ENCODE data around the gene CD9. TPM values are rescaled to one million over a fixed set of nuclear protein-coding genes. Genes with fewer than 3 reads are reported as not detected.

CD9 gene
- total and polyA plus RNA-seq, 2 of the 8 experiments (the other 6 are each of a cell fraction or from before 2014, with no cell fraction given): 168 to 319 TPM

GRCh38 chr12:6263931-6264330 is 63.7 kb downstream of the CD9 start (continued):
- TF ChIP-seq CHD7 (IDR thresholded peaks at IDR 0.05; ENCODE audit: insufficient replicate concordance, low read length) (no peak), POLR2AphosphoS5 (IDR thresholded peaks at IDR 0.05; ENCODE audit: low read depth, low read length) (no peak), RFX5 (IDR thresholded peaks at IDR 0.05; ENCODE audit: borderline replicate concordance, low read depth, low read length) (no peak), CTBP2 (IDR thresholded peaks at IDR 0.05; ENCODE audit: borderline replicate concordance, insufficient read depth, insufficient read length, low read length) (no peak), HDAC2 (IDR thresholded peaks at IDR 0.05; ENCODE audit: borderline replicate concordance in 1 of 2, low read depth in 2 of 2, low read length in 2 of 2) (no peak), CREB1 (IDR thresholded peaks at IDR 0.05) (no peak), ZNF274 (IDR thresholded peaks at IDR 0.05; ENCODE audit: borderline replicate concordance, extremely low read depth, low read length) (no peak), RXRA (IDR thresholded peaks at IDR 0.05; ENCODE audit: insufficient read depth, low read depth, low read length) (no peak), CHD1 (IDR thresholded peaks at IDR 0.05; ENCODE audit: low read depth, low read length) (no peak), BACH1 (IDR thresholded peaks at IDR 0.05; ENCODE audit: low read length) (no peak), SIX5 (IDR thresholded peaks at IDR 0.05; ENCODE audit: low read depth, low read length) (no peak)
- TF ChIP-seq, protein P1, sequence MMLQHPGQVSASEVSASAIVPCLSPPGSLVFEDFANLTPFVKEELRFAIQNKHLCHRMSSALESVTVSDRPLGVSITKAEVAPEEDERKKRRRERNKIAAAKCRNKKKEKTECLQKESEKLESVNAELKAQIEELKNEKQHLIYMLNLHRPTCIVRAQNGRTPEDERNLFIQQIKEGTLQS (IDR thresholded peaks at IDR 0.05; ENCODE audit: insufficient read depth, low read depth, low read length): no peak

Data from H1 (cell line).